ENCODE data around the gene SIAH3.

DNA sequence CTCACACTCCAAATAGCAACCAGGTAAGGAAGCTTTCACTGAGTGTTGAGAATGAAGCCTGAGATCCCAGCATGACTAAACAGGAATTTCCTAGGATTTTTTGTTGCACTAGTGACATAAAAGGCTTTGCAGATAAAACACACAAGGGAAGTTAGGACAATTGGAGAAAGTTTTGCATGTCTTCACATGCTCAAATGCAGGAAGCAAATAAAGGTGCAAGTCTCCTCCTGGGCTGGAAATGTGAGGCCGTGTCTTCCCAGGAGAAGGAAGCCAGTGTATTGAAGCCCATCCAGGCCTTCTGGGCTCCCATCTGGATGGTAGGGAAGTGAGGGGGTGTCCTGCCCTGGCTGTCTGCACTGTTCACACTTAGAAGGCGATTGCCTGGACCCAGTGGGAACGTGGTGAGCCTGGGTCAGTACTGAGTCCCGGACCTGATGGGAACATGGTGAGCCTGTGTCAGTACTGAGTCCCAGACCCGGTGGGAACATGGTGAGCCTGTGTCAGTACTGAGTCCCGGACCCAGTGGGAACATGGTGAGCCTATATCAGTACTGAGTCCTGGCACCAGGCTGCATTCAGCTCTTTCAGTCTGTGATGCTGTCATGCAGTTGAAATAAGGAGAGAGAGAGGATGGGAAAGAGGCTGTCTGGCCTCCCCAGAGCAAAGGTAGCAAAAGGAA is 38.7 kb downstream of the SIAH3 start:
- no peak for TF ChIP-seq EZH2 (optimal IDR thresholded peaks at IDR 0.05; ENCODE audit: low read depth, low read length)
- TF ChIP-seq, protein P1, sequence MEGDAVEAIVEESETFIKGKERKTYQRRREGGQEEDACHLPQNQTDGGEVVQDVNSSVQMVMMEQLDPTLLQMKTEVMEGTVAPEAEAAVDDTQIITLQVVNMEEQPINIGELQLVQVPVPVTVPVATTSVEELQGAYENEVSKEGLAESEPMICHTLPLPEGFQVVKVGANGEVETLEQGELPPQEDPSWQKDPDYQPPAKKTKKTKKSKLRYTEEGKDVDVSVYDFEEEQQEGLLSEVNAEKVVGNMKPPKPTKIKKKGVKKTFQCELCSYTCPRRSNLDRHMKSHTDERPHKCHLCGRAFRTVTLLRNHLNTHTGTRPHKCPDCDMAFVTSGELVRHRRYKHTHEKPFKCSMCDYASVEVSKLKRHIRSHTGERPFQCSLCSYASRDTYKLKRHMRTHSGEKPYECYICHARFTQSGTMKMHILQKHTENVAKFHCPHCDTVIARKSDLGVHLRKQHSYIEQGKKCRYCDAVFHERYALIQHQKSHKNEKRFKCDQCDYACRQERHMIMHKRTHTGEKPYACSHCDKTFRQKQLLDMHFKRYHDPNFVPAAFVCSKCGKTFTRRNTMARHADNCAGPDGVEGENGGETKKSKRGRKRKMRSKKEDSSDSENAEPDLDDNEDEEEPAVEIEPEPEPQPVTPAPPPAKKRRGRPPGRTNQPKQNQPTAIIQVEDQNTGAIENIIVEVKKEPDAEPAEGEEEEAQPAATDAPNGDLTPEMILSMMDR (IDR thresholded peaks at IDR 0.05; ENCODE audit: low read length) = no peak
